GM12874 (cell line): ENCODE measurements around the gene AKAP7.

Experiments used
- CTCF ChIP-seq: IDR thresholded peaks from 2 replicates; pipeline ENCODE4 v1.5.1; 2011; ENCODE audit warnings: low read depth, mild to moderate bottlenecking, control low read depth, low read length, moderate library complexity; ENCODE audit not compliant: insufficient read depth

Gene AKAP7

GRCh38 chr6:131112249-131112648, 23.0 kb upstream of the AKAP7 start:
- TF ChIP-seq CTCF, result no peak

GRCh38 chr6:131115651-131116050, 19.6 kb upstream of the AKAP7 start:
- no peak for TF ChIP-seq CTCF

GRCh38 chr6:131116321-131116720, 18.9 kb upstream of the AKAP7 start:
- no peak for TF ChIP-seq CTCF

- TF ChIP-seq CTCF, result 0 out of 2 replicates have a peak, but pooled peaks have one; percentile 9
Observed at GRCh38 chr6:131116755-131117360, 18.4 kb upstream of the AKAP7 start.

- no peak for TF ChIP-seq CTCF
Observed at GRCh38 chr6:131117878-131118277, 17.4 kb upstream of the AKAP7 start.

GRCh38 chr6:131122007-131122406, 13.3 kb upstream of the AKAP7 start:
- no peak for TF ChIP-seq CTCF

GRCh38 chr6:131122516-131122915, 12.8 kb upstream of the AKAP7 start:
- TF ChIP-seq CTCF, result no peak
